ENCODE measurements around the gene PREPL.

- TF ChIP-seq, protein P1, sequence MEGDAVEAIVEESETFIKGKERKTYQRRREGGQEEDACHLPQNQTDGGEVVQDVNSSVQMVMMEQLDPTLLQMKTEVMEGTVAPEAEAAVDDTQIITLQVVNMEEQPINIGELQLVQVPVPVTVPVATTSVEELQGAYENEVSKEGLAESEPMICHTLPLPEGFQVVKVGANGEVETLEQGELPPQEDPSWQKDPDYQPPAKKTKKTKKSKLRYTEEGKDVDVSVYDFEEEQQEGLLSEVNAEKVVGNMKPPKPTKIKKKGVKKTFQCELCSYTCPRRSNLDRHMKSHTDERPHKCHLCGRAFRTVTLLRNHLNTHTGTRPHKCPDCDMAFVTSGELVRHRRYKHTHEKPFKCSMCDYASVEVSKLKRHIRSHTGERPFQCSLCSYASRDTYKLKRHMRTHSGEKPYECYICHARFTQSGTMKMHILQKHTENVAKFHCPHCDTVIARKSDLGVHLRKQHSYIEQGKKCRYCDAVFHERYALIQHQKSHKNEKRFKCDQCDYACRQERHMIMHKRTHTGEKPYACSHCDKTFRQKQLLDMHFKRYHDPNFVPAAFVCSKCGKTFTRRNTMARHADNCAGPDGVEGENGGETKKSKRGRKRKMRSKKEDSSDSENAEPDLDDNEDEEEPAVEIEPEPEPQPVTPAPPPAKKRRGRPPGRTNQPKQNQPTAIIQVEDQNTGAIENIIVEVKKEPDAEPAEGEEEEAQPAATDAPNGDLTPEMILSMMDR (IDR thresholded peaks at IDR 0.05), result no peak
- no peak for TF ChIP-seq EZH2 (IDR thresholded peaks at IDR 0.05; ENCODE audit: borderline replicate concordance, insufficient read depth, low read depth, low read length, poor library complexity, severe bottlenecking)
These were observed 45.3 kb downstream of the PREPL start for GRCh38 chr2:44315945-44316344.

Data from B cell (primary cell).